A673 (cell line): ENCODE measurements around the gene MEGF11. TPM values are rescaled to one million over a fixed set of nuclear protein-coding genes. Genes with fewer than 3 reads are reported as not detected.

ENCODE experiments used
- BruUV-seq: library from RNA; stranded (reverse); fragments of 400-500 nt; replicated peaks from 2 replicates; lab custom pipeline; 2021; lab: Mats Ljungman, UMichigan
- CTCF ChIA-PET: fragments of 300-600 bp; sonication (Branson Sonifier 250); formaldehyde crosslinking; loops from one replicate; lab custom pipeline; 2022; ENCODE audit warnings: antibody characterized with exemption; lab: Charles Lee
- POLR2A ChIA-PET: fragments of 300-600 bp; sonication (Branson Sonifier 250); formaldehyde crosslinking; loops from one replicate; lab custom pipeline; 2022; ENCODE audit warnings: antibody characterized with exemption; ENCODE audit not compliant: low non-redundant PET; lab: Charles Lee
- DNase-seq: peaks from one replicate; pipeline ENCODE4 v3.0.0-alpha.2; 2015; ENCODE audit warnings: low spot score
- H3K27ac ChIP-seq: fragments of 200-600 bp; sonication (generic); 2 replicates; pipeline ENCODE4 v1.5.1; 2016; ENCODE audit warnings: mixed run types, low read depth, mild to moderate bottlenecking, mixed read lengths, antibody characterized with exemption, low read length; ENCODE audit not compliant: poor library complexity, severe bottlenecking
- H3K27me3 ChIP-seq: fragments of 200-600 bp; sonication (generic); replicated peaks from 2 replicates; pipeline ENCODE4 v1.6.1; 2017; ENCODE audit warnings: mixed run types, low read depth, mild to moderate bottlenecking, mixed read lengths, antibody characterized with exemption, low read length; ENCODE audit not compliant: insufficient read depth, poor library complexity
- H3K36me3 ChIP-seq: fragments of 200-600 bp; sonication (generic); 2 replicates; pipeline ENCODE4 v1.6.1; 2016; ENCODE audit warnings: mixed run types, mild to moderate bottlenecking, mixed read lengths, antibody characterized with exemption, low read length; ENCODE audit not compliant: insufficient read depth, poor library complexity, severe bottlenecking
- H3K4me1 ChIP-seq: fragments of 200-600 bp; sonication (generic); 2 replicates; pipeline ENCODE4 v1.6.1; 2017; ENCODE audit warnings: mixed run types, mild to moderate bottlenecking, mixed read lengths, antibody characterized with exemption, low read length; ENCODE audit not compliant: insufficient read depth, poor library complexity, severe bottlenecking
- H3K4me3 ChIP-seq: fragments of 200-600 bp; sonication (generic); 2 replicates; pipeline ENCODE4 v1.5.1; 2016; ENCODE audit warnings: low read depth, mixed run types, mild to moderate bottlenecking, mixed read lengths, low read length; ENCODE audit not compliant: poor library complexity, severe bottlenecking
- H3K9me3 ChIP-seq: fragments of 200-600 bp; sonication (generic); 2 replicates; pipeline ENCODE4 v1.6.1; 2016; ENCODE audit warnings: mixed run types, low read depth, mild to moderate bottlenecking, mixed read lengths, antibody characterized with exemption, low read length; ENCODE audit not compliant: poor library complexity, severe bottlenecking
- CTCF ChIP-seq: fragments of 300-800, 200-600 bp; sonication (generic); conservative IDR thresholded peaks from 2 replicates; pipeline ENCODE4 v1.5.1; 2017; ENCODE audit warnings: low read depth, mild to moderate bottlenecking, antibody characterized with exemption, low read length, moderate library complexity, mixed read lengths
- EZH2 ChIP-seq: fragments of 200-600 bp; sonication (generic); IDR thresholded peaks from 2 replicates; pipeline ENCODE4 v1.6.1; 2017; ENCODE audit warnings: borderline replicate concordance, low read depth, mild to moderate bottlenecking, mixed read lengths, antibody characterized with exemption, low read length; ENCODE audit not compliant: poor library complexity, severe bottlenecking
- intact Hi-C: fragments of 100-400 bp; cut with micrococcal nuclease; formaldehyde crosslinking; loops from one replicate; pipeline ENCODE4 v1.10.0; 2022; ENCODE audit not compliant: unreplicated experiment
- total RNA-seq: library from RNA; stranded (reverse); gene quantifications from 2 replicates; pipeline ENCODE4 v1.2.3, GENCODE V29; 2021

Gene MEGF11
- total RNA-seq, 1 experiment from 2014 or later: 0.43 TPM

GRCh38 chr15:66126031-66126441 is 127.5 kb downstream of the MEGF11 start:
- POLR2A ChIA-PET: no interaction called here
- no TSS peak for BruUV-seq
- H3K9me3 ChIP-seq: no peaks in the 10 kb centered on the region
- CTCF ChIA-PET: no interaction called here
- peaks cover 34% of the 10 kb centered on the region for H3K4me1 ChIP-seq
- TF ChIP-seq CTCF (no peak), EZH2 (no peak)
- peak; percentile 77 for DNase-seq
- H3K36me3 ChIP-seq: no peaks in the 10 kb centered on the region
- H3K27ac ChIP-seq: no peak overlapping the region
- intact Hi-C loops: no loop called here
- H3K27me3 ChIP-seq: peaks cover 7% of the 10 kb centered on the region
- no peak overlapping the region for H3K4me3 ChIP-seq

GRCh38 chr15:66124651-66125050 is 128.9 kb downstream of the MEGF11 start:
- CTCF ChIA-PET: no interaction called here
- no peak overlapping the region for H3K4me3 ChIP-seq

GRCh38 chr15:66123799-66124198 is 129.8 kb downstream of the MEGF11 start:
- TF ChIP-seq EZH2 (no peak), CTCF (no peak)
- intact Hi-C loops: no loop called here
- no peak for DNase-seq
- H3K9me3 ChIP-seq: no peaks in the 10 kb centered on the region
- no peak overlapping the region for H3K4me3 ChIP-seq
- peaks cover 15% of the 10 kb centered on the region for H3K4me1 ChIP-seq
- ChIA-PET CTCF (no interaction called here), POLR2A (no interaction called here)
- no peaks in the 10 kb centered on the region for H3K36me3 ChIP-seq
- no peak overlapping the region for H3K27ac ChIP-seq
- H3K27me3 ChIP-seq: peaks cover 5% of the 10 kb centered on the region
- BruUV-seq: no TSS peak

More at GRCh38 chr15:66124651-66125050, 128.9 kb downstream of the MEGF11 start:
- BruUV-seq: no TSS peak
- Histone ChIP-seq H3K36me3 (no peaks in the 10 kb centered on the region), H3K4me1 (peaks cover 20% of the 10 kb centered on the region), H3K9me3 (no peaks in the 10 kb centered on the region), H3K27ac (no peak overlapping the region), H3K27me3 (peaks cover 5% of the 10 kb centered on the region)
- POLR2A ChIA-PET: no interaction called here
- intact Hi-C loops: no loop called here
- no peak for DNase-seq
- TF ChIP-seq EZH2 (no peak), CTCF (no peak)
